Gastroesophageal sphincter (tissue), 3 donors: ENCODE data around the gene ATG16L1.

Experiments used
- CTCF ChIP-seq, 4 experiments: fragments of 200-600 bp in 2 of 4; fragments of 450-650 bp in 2 of 4; sonication (generic) in 1 of 4; IDR thresholded peaks; one replicate each; pipeline ENCODE4 v1.5.1; 2017 to 2019; ENCODE audit warnings: antibody characterized with exemption in 4 of 4, mild to moderate bottlenecking in 2 of 4, moderate library complexity in 2 of 4
- POLR2A ChIP-seq, 2 donors: fragments of 450-650 bp; IDR thresholded peaks; one replicate each; pipeline ENCODE4 v1.6.1; 2017; ENCODE audit warnings: antibody characterized with exemption in 2 of 2, mild to moderate bottlenecking in 2 of 2, moderate library complexity in 1 of 2
- POLR2AphosphoS5 ChIP-seq: sonication (generic); formaldehyde crosslinking; IDR thresholded peaks from one replicate; pipeline ENCODE4 v1.6.1; 2017; ENCODE audit warnings: antibody characterized with exemption

- TF ChIP-seq POLR2AphosphoS5, result no peak
- TF ChIP-seq CTCF (IDR thresholded peaks at IDR 0.05), result no peak
- no peak for TF ChIP-seq POLR2A (IDR thresholded peaks at IDR 0.05)
These were observed 16.2 kb downstream of the ATG16L1 start for GRCh38 chr2:233267516-233268245.
